SU-DHL-6 (cell line): Measurements from ENCODE around the gene GMCL1.
"Not testable (repeated sequence)": the region's sequence is repeated elsewhere in the genome, so short reads cannot be mapped to it uniquely, and the experiment has no call there.

Experiments
- H2AFZ ChIP-seq: fragments of 200-600 bp; sonication (generic); 2 replicates; pipeline ENCODE4 v1.6.1; 2014; ENCODE audit warnings: low read depth, mild to moderate bottlenecking, moderate library complexity, mixed read lengths, antibody characterized with exemption, low read length; ENCODE audit not compliant: severe bottlenecking
- H3F3A ChIP-seq: fragments of 200-600 bp; shearing (Covaris generic); 2 replicates; pipeline ENCODE4 v1.6.0; 2016; ENCODE audit warnings: antibody characterized with exemption, mild to moderate bottlenecking; ENCODE audit not compliant: insufficient read depth
- H3K27ac ChIP-seq: fragments of 200-600 bp; sonication (generic); 2 replicates; pipeline ENCODE4 v1.5.1; 2016; ENCODE audit warnings: low read depth, mild to moderate bottlenecking, low read length, moderate library complexity, mixed read lengths
- H3K27me3 ChIP-seq: fragments of 200-600 bp; sonication (generic), shearing (Covaris generic); 2 replicates; pipeline ENCODE4 v1.6.0; 2014; ENCODE audit warnings: mild to moderate bottlenecking, low read length
- H3K36me3 ChIP-seq: fragments of 200-600 bp; sonication (generic); 2 replicates; pipeline ENCODE4 v1.6.1; 2014; ENCODE audit warnings: mild to moderate bottlenecking, low read length, mixed read lengths
- H3K4me2 ChIP-seq: fragments of 300-600, 200-600 bp; shearing (Covaris generic), sonication (generic); 2 replicates; pipeline ENCODE4 v1.6.0; 2014; ENCODE audit warnings: low read length, low read depth, mild to moderate bottlenecking; ENCODE audit not compliant: poor library complexity, severe bottlenecking
- H3K4me3 ChIP-seq: fragments of 200-600 bp; sonication (generic); 2 replicates; pipeline ENCODE4 v1.5.1; 2014; ENCODE audit warnings: antibody characterized with exemption, low read length, mild to moderate bottlenecking, mixed read lengths; ENCODE audit not compliant: insufficient read depth, poor library complexity, severe bottlenecking
- H3K79me2 ChIP-seq: fragments of 200-600 bp; sonication (generic); 2 replicates; pipeline ENCODE4 v1.6.1; 2014; ENCODE audit warnings: mild to moderate bottlenecking, low read length, moderate library complexity; ENCODE audit not compliant: insufficient read depth
- H3K9ac ChIP-seq: fragments of 200-600 bp; sonication (generic); 2 replicates; pipeline ENCODE4 v1.7.0; 2014; ENCODE audit warnings: mild to moderate bottlenecking, low read length
- H3K9me2 ChIP-seq: fragments of 200-600 bp; sonication (generic); replicated peaks from 2 replicates; pipeline ENCODE4 v1.6.1; 2014; ENCODE audit warnings: low read length; ENCODE audit not compliant: insufficient read depth
- H3K9me3 ChIP-seq: fragments of 200-600 bp; sonication (generic); 2 replicates; pipeline ENCODE4 v1.6.1; 2014; ENCODE audit warnings: low read length, mixed read lengths; ENCODE audit not compliant: insufficient read depth
- H4K20me1 ChIP-seq: fragments of 200-600 bp; sonication (generic); 2 replicates; pipeline ENCODE4 v1.6.1; 2014; ENCODE audit warnings: low read depth, mild to moderate bottlenecking, antibody characterized with exemption, low read length, moderate library complexity, mixed read lengths
- EZH2phosphoT487 ChIP-seq: fragments of 200-600 bp; sonication (generic), shearing (Covaris generic); conservative IDR thresholded peaks from 2 replicates; pipeline ENCODE4 v1.6.1; 2018; ENCODE audit warnings: mild to moderate bottlenecking, antibody characterized with exemption, low read length, moderate library complexity, mixed read lengths
- TF ChIP-seq, protein P1 (sequence below): fragments of 200-600 bp; sonication (generic); IDR thresholded peaks from one replicate; pipeline ENCODE4 v1.5.1; 2017; ENCODE audit warnings: antibody characterized with exemption, mild to moderate bottlenecking, low read length, moderate library complexity; ENCODE audit not compliant: insufficient read depth, poor library complexity, severe bottlenecking

Gene GMCL1

GRCh38 chr2:69830045-69830905, 815 bp downstream of the GMCL1 start:
- Histone ChIP-seq H2AFZ (peak overlapping the region; percentile 65), H3F3A (no peaks in the 10 kb centered on the region), H3K4me3 (peak overlapping the region; percentile 85), H3K36me3 (peaks cover 3% of the 10 kb centered on the region; the same call in 1 of the 2 replicates), H3K4me2 (peak overlapping the region; percentile 89), H3K27me3 (no peaks in the 10 kb centered on the region), H4K20me1 (no peaks in the 10 kb centered on the region), H3K9me3 (no peaks in the 10 kb centered on the region), H3K27ac (peak overlapping the region; percentile 11; the same call in 1 of the 2 replicates), H3K79me2 (peaks cover 56% of the 10 kb centered on the region), H3K9me2 (no peaks in the 10 kb centered on the region), H3K9ac (peak overlapping the region; percentile 86)
- TF ChIP-seq, protein P1, sequence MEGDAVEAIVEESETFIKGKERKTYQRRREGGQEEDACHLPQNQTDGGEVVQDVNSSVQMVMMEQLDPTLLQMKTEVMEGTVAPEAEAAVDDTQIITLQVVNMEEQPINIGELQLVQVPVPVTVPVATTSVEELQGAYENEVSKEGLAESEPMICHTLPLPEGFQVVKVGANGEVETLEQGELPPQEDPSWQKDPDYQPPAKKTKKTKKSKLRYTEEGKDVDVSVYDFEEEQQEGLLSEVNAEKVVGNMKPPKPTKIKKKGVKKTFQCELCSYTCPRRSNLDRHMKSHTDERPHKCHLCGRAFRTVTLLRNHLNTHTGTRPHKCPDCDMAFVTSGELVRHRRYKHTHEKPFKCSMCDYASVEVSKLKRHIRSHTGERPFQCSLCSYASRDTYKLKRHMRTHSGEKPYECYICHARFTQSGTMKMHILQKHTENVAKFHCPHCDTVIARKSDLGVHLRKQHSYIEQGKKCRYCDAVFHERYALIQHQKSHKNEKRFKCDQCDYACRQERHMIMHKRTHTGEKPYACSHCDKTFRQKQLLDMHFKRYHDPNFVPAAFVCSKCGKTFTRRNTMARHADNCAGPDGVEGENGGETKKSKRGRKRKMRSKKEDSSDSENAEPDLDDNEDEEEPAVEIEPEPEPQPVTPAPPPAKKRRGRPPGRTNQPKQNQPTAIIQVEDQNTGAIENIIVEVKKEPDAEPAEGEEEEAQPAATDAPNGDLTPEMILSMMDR, result no peak
- no peak for TF ChIP-seq EZH2phosphoT487

DNA sequence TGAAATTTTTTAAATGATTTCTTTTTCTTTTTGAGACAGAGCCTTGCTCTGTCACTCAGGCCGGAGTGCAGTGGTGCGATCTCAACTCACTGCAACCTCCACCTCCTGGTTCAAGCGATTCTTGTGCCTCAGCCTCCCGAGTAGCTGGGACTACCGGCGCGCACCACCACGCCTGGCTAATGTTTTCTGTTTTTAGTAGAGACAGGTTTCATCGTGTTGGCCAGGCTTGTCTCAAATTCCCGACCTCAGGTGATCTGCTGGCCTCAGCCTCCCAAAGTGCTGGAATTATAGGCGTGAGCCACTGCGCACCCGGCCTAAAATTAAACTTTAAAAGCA, 1.4 kb downstream of the GMCL1 start:
- H3K27ac ChIP-seq, H3K9me3 ChIP-seq, H3K9me2 ChIP-seq, H3K36me3 ChIP-seq, H2AFZ ChIP-seq, H3F3A ChIP-seq, H3K27me3 ChIP-seq, H4K20me1 ChIP-seq: not testable (repeated sequence)
- H3K4me2 ChIP-seq, result peak overlapping the region; percentile 89
- H3K79me2 ChIP-seq, result peaks cover 62% of the 10 kb centered on the region
- peak overlapping the region; percentile 86 for H3K9ac ChIP-seq
- H3K4me3 ChIP-seq, result peak overlapping the region; percentile 85

DNA sequence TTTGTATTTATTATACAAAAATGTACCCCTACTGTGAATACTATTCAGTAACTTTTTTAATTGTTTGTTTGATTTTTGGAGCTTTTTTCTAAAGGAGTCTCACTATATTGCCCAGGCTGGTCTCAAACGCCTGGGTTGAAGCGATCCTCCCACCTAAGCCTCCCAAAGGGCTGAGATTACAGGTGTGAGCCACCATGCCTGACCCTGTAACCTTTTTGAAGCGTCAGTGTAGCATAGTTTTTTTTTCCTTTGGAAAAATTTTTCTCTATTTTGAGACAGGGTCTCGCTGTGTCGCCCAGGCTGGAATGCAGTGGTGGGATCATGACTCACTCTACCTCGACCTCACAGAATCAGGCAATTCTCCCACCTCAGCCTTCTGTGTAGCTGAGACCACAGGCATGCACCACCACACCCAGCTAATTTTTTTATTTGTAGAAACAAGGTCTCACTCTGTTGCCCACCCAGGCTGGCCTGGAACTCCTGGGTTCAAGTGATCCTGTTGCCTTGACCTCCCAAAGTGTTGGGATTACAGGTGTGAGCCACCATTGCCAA, 2.0 kb downstream of the GMCL1 start:
- Histone ChIP-seq H2AFZ (no peak overlapping the region), H4K20me1 (no peaks in the 10 kb centered on the region; the same call in 1 of the 2 replicates), H3K27ac (no peak overlapping the region), H3K9ac (no peak overlapping the region), H3K4me3 (no peak overlapping the region), H3K36me3 (peaks cover 3% of the 10 kb centered on the region; the same call in 1 of the 2 replicates), H3F3A (no peaks in the 10 kb centered on the region), H3K4me2 (peak overlapping the region; percentile 89), H3K27me3 (no peaks in the 10 kb centered on the region), H3K9me3 (no peaks in the 10 kb centered on the region), H3K79me2 (peaks cover 68% of the 10 kb centered on the region), H3K9me2 (no peaks in the 10 kb centered on the region)
- TF ChIP-seq, protein P1, result no peak
- TF ChIP-seq EZH2phosphoT487, result no peak

- Histone ChIP-seq H4K20me1 (no peaks in the 10 kb centered on the region; the same call in 1 of the 2 replicates), H3K36me3 (peaks cover 11% of the 10 kb centered on the region; the same call in 1 of the 2 replicates), H3K9me2 (no peaks in the 10 kb centered on the region), H3F3A (no peaks in the 10 kb centered on the region), H3K9ac (no peak overlapping the region), H2AFZ (no peak overlapping the region), H3K4me2 (no peak overlapping the region), H3K79me2 (peaks cover 79% of the 10 kb centered on the region), H3K4me3 (no peak overlapping the region), H3K9me3 (no peaks in the 10 kb centered on the region), H3K27ac (no peak overlapping the region), H3K27me3 (no peaks in the 10 kb centered on the region)
- TF ChIP-seq, protein P1, result no peak
- no peak for TF ChIP-seq EZH2phosphoT487
Observed at GRCh38 chr2:69833752-69834151, 4.3 kb downstream of the GMCL1 start.
